Right atrium auricular region (tissue), 2 donors: ENCODE results near the gene MAPK14. TPM values are rescaled to one million over a fixed set of nuclear protein-coding genes. Genes with fewer than 3 reads are reported as not detected.

Experiments
- DNase-seq: peaks from one replicate; pipeline ENCODE4 v3.0.0-alpha.2; 2019; ENCODE audit warnings: low spot score
- H3K27ac ChIP-seq, 2 donors: fragments of 200-600 bp; sonication (generic); 1 replicate in 1 of 2; 2 replicates in 1 of 2; pipeline ENCODE4 v1.5.1; 2016 to 2019
- H3K27me3 ChIP-seq, 2 donors: fragments of 200-600 bp; sonication (generic); one replicate each; pipeline versions ENCODE4 v1.5.1 to v1.6.0; 2017 to 2019
- H3K36me3 ChIP-seq: fragments of 200-600 bp; sonication (generic); one replicate; pipeline ENCODE4 v1.5.1; 2016
- H3K4me1 ChIP-seq, 2 donors: fragments of 200-600 bp; sonication (generic); one replicate each; pipeline versions ENCODE4 v1.5.1 to v1.6.0; 2017 to 2019
- H3K4me3 ChIP-seq, 2 donors: fragments of 200-600 bp; sonication (generic); 1 replicate in 1 of 2; 2 replicates in 1 of 2; pipeline ENCODE4 v1.5.1; 2017 to 2019; ENCODE audit warnings: mild to moderate bottlenecking in 1 of 2, moderate library complexity in 1 of 2
- H3K9me3 ChIP-seq, 2 donors: fragments of 200-600 bp; sonication (generic); one replicate each; pipeline ENCODE4 v1.5.1; 2019
- CTCF ChIP-seq, 2 donors: fragments of 200-600 bp; sonication (generic); IDR thresholded peaks; one replicate each; pipeline ENCODE4 v1.5.1; 2019; ENCODE audit warnings: antibody characterized with exemption in 2 of 2
- total RNA-seq, 2 donors: library from RNA; depleted of rRNA; stranded (reverse); fragments of >200 nt; gene quantifications; one replicate each; pipeline ENCODE4 v1.1.0, GENCODE V29; 2016

MAPK14 gene
- total RNA-seq, 2 donors from 2014 or later, result 39.1 to 46.7 TPM

GRCh38 chr6:36136551-36136950 lies 108.9 kb downstream of the MAPK14 start:
- TF ChIP-seq CTCF (IDR thresholded peaks at IDR 0.05), result no peak
- H3K36me3 ChIP-seq, result no peaks in the 10 kb centered on the region
- H3K4me3 ChIP-seq, result no peak overlapping the region
- H3K27me3 ChIP-seq, result no peaks in the 10 kb centered on the region
- H3K4me1 ChIP-seq, result peaks cover 0 to 14% of the 10 kb centered on the region in 2 donors
- no peak overlapping the region for H3K27ac ChIP-seq
- DNase-seq, result no peak
- no peaks in the 10 kb centered on the region for H3K9me3 ChIP-seq

GRCh38 chr6:36138667-36139066 lies 111.1 kb downstream of the MAPK14 start:
- H3K4me3 ChIP-seq, result no peak overlapping the region
- no peaks in the 10 kb centered on the region for H3K9me3 ChIP-seq
- no peaks in the 10 kb centered on the region for H3K27me3 ChIP-seq
- no peak overlapping the region for H3K27ac ChIP-seq
- no peaks in the 10 kb centered on the region for H3K36me3 ChIP-seq
- DNase-seq, result no peak
- no peak for TF ChIP-seq CTCF (IDR thresholded peaks at IDR 0.05)
- peaks cover 0 to 7% of the 10 kb centered on the region in 2 donors for H3K4me1 ChIP-seq

DNA sequence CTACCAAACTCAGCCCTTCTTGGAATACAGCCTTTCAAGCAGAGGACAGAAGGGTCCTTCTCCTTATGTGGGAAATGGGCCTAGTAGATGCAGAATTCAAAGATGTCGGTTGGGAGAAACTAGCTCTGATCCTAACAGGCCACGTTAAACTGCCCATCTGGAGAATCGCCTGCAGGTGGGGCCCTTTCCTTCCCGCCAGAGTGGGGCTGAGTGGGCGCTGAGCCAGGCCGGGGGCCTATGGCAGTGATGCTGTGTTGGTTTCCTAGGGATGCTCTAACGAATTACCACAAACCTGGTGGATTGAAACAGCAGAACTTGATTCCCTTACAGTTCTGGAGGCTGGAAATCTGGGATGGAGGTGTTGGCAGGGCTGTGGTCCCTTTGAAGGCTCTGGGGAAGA lies 111.8 kb downstream of the MAPK14 start:
- Histone ChIP-seq H3K27me3 (no peaks in the 10 kb centered on the region), H3K27ac (no peak overlapping the region), H3K36me3 (no peaks in the 10 kb centered on the region), H3K4me3 (no peak overlapping the region), H3K4me1 (peaks cover 0 to 7% of the 10 kb centered on the region in 2 donors), H3K9me3 (no peaks in the 10 kb centered on the region)
- TF ChIP-seq CTCF (IDR thresholded peaks at IDR 0.05), result no peak
- no peak for DNase-seq

DNA sequence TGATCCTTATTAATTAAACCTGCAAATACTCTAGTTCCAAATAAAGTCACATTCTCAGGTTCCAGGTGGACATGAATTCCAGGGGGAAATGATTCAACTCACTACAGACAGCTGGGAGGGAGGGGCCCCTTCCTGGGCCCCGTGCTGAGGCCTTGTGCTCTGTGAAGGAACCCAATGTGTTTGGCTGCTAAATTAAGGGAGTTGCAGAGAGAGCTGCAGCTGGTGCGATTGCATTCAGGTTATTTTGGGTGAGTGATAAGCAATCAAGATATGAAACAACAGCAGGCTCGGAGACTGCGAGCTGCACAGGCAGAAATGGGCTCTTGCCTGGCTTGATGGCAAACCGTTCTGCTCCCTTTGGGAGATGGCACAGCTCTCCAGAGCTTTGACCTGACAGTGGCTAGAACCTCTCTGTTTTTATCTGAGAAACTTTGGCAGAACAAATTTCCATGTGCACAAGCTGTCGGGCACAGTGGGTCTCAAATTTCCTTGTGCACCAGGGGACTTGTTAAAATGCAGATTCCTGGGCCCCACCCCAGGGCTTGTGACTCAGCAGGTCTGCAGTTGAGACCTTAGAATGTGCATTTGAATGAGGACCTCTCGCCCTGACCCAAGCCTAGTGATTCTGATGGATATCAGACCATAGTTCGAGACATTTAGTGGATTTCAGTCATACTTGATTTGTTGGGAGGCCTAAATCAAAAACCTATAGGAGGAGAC lies 112.5 kb downstream of the MAPK14 start:
- no peaks in the 10 kb centered on the region for H3K9me3 ChIP-seq

DNA sequence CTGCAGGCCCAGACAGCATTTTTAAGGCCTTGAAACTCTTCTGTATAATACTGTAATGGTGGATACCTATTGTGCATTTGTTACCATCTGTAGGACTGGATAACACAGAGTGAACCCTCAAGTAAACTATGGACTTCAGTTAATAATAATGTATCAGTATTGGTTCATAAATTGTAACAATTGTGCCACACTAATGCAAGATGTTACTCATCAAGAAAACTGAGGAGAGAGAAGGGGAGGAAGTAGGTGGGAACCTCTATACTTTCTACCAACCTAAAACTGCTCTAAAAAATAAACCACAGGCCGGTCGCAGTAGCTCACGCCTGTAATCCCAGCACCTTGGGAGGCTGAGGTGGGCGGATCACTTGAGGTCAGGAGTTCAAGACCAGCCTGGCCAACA lies 113.5 kb downstream of the MAPK14 start:
- H3K27me3 ChIP-seq, result no peaks in the 10 kb centered on the region
- peak; percentile 1 for DNase-seq
- TF ChIP-seq CTCF (IDR thresholded peaks at IDR 0.05), result no peak
- no peaks in the 10 kb centered on the region for H3K36me3 ChIP-seq
- H3K4me1 ChIP-seq, result peaks cover 0 to 7% of the 10 kb centered on the region in 2 donors
- no peak overlapping the region for H3K4me3 ChIP-seq
- H3K9me3 ChIP-seq, result no peaks in the 10 kb centered on the region
- H3K27ac ChIP-seq, result no peak overlapping the region

More for the DNA sequence above, 112.5 kb downstream of the MAPK14 start:
- Histone ChIP-seq H3K27ac (no peak overlapping the region), H3K4me3 (no peak overlapping the region), H3K27me3 (no peaks in the 10 kb centered on the region), H3K4me1 (peaks cover 0 to 7% of the 10 kb centered on the region in 2 donors), H3K36me3 (no peaks in the 10 kb centered on the region)
- DNase-seq, result no peak
- no peak for TF ChIP-seq CTCF (IDR thresholded peaks at IDR 0.05)

DNA sequence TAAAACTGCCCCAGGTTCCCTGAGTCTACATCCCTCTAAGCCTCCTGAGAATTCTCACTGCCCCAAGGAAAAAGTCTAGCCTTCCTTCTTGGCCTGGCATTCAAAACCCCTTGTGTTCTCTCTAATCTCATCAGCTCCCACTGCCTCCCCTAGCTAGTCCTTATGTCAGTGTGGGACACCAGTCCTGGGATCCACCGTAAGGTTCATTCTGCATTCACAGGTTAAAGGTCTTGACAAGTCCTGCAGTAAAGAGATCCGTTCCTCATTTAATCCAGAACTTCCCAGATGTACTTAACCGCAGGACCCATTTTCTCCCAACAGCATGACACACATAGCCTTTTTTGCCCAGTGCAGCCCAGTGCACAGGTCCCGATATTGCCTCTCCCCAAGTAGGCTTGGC lies 114.4 kb downstream of the MAPK14 start:
- peak; percentile 5 for DNase-seq
- H3K36me3 ChIP-seq, result no peaks in the 10 kb centered on the region
- H3K4me1 ChIP-seq, result peaks cover 0 to 7% of the 10 kb centered on the region in 2 donors
- no peaks in the 10 kb centered on the region for H3K9me3 ChIP-seq
- TF ChIP-seq CTCF (IDR thresholded peaks at IDR 0.05), result no peak
- no peak overlapping the region for H3K4me3 ChIP-seq
- no peaks in the 10 kb centered on the region for H3K27me3 ChIP-seq
- H3K27ac ChIP-seq, result no peak overlapping the region
